ENCODE measurements around the gene DNMT3L.

DNMT3L gene

DNA sequence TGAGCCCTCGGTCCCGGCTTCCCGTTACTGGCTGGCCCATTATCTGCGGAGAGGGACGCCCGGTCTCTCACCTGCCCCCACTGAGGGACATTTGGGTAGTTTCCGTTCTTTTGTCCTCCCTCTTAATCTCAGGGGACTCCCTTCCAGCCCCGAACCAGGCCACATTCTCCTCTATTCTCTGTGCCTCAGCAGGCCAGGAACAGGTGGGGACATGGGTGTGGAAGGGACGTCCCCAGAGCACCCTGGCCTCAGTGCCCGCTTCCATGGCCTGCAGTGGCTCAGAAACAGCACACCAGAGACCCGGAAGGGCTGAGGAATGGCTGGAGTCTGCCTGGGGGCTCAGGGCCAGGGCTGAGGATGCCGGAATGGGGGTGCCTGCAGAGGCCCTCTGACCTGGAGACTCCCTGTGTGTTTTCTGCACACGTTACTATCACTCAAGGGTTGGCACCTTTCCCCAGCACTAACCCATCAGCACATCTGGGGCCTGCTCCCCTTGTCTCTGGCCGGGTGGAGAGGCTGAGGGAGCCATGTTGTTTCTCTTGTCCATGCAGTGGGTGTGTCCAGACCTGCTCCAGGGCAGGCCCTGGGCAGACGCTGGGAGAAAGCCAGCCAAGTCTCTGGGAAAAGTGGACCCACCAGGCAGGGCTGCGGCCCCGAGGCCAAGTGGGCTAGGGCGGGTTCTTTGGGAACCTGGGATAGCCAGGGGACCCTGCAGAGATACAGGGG lies 10.0 kb upstream of the DNMT3L start:
- TF ChIP-seq CTCF (IDR thresholded peaks at IDR 0.05) (no peak), ZFX (IDR thresholded peaks at IDR 0.05; ENCODE audit: borderline replicate concordance) (no peak)
- no peak overlapping the region for H3K27ac ChIP-seq

- no peak overlapping the region for H3K27ac ChIP-seq
- TF ChIP-seq CTCF (IDR thresholded peaks at IDR 0.05) (no peak), ZFX (IDR thresholded peaks at IDR 0.05; ENCODE audit: borderline replicate concordance) (no peak)
Measured at GRCh38 chr21:44269090-44269489, 7.4 kb upstream of the DNMT3L start.

DNA sequence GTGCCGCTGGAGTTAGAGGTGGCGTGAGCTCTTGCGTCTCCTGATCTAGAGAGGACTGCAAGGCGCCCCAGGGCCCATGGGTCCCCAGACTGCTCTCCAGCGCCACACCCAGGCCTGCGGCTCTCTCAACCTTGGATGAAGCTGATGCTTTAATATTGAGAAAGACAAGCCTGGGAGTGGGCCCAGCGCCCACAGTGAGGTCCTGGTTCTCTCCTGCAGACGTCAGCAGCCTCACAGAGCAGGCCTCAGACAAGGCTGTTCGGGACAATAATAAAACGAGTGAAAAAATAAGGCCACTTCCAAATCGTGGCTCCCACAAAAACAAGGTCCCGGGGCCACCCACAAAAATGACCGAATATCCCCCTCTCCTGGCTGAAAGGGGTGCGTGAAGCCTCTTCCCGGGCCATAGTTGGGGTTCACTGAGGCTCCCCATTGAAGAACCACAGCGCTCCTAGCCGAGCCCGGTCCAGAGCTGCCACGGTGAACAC lies 6.0 kb upstream of the DNMT3L start:
- TF ChIP-seq CTCF (IDR thresholded peaks at IDR 0.05) = no peak; the same call in 1 of the 2 replicates
- no peak for TF ChIP-seq ZFX (IDR thresholded peaks at IDR 0.05; ENCODE audit: borderline replicate concordance)
- no peak overlapping the region for H3K27ac ChIP-seq

- no peak for TF ChIP-seq CTCF (IDR thresholded peaks at IDR 0.05)
- TF ChIP-seq ZFX (IDR thresholded peaks at IDR 0.05; ENCODE audit: borderline replicate concordance) = no peak
- no peak overlapping the region for H3K27ac ChIP-seq
Measured at GRCh38 chr21:44265734-44266270, 4.1 kb upstream of the DNMT3L start.

DNA sequence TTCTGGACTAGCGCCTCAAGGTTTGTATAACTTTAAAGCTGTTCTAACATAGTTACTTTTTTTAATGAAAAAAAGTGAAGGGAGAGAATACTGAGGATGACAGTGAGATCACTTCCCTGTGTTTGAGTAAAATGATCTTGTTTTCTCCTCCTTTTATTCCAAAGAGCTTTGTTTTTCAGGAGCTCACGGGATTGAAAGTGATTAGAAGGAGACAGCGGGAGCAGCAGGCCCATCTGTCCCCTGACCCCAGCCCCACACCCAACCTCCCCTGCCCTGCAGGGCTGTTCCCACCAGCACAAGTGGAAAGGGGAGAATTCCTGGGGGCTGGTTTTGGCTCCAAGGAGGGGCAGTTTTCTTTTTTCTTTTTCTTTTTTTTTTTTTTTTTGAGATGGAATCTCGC lies 2.1 kb upstream of the DNMT3L start:
- TF ChIP-seq CTCF (IDR thresholded peaks at IDR 0.05) (no peak), ZFX (IDR thresholded peaks at IDR 0.05; ENCODE audit: borderline replicate concordance) (no peak)
- H3K27ac ChIP-seq = no peak overlapping the region

- H3K27ac ChIP-seq = no peak overlapping the region
- TF ChIP-seq CTCF (IDR thresholded peaks at IDR 0.05) (no peak), ZFX (IDR thresholded peaks at IDR 0.05; ENCODE audit: borderline replicate concordance) (no peak)
Measured at GRCh38 chr21:44263221-44263760, 1.6 kb upstream of the DNMT3L start.
